BJ (cell line): ENCODE measurements around the gene GALNT2. TPM values are rescaled to one million over a fixed set of nuclear protein-coding genes. Genes with fewer than 3 reads are reported as not detected.

Source experiments
- CTCF ChIA-PET: fragments of 350-600 bp; formaldehyde crosslinking; extraction: SDS; loops from one replicate; lab custom pipeline; 2021; ENCODE audit warnings: antibody characterized with exemption, inconsistent platforms; lab: Yijun Ruan, JAX
- POLR2A ChIA-PET: fragments of 300-600 bp; sonication (Branson Sonifier 250); formaldehyde crosslinking; extraction: SDS; loops from one replicate; lab custom pipeline; 2021; ENCODE audit warnings: antibody characterized with exemption; lab: Charles Lee
- DNase-seq: peaks from one replicate; pipeline ENCODE4 v3.0.0-alpha.2; 2011; ENCODE audit warnings: low read depth
- H3K27me3 ChIP-seq: 2 replicates; pipeline ENCODE4 v1.6.0; 2011; ENCODE audit warnings: low read length; ENCODE audit not compliant: control insufficient read depth, insufficient read depth
- H3K36me3 ChIP-seq: 2 replicates; pipeline ENCODE4 v1.5.1; 2011; ENCODE audit warnings: low read length; ENCODE audit not compliant: control insufficient read depth, insufficient read depth
- H3K4me3 ChIP-seq: 2 replicates; pipeline ENCODE4 v1.5.1; 2011; ENCODE audit warnings: low read depth, mild to moderate bottlenecking, control low read depth, low read length
- CTCF ChIP-seq: IDR thresholded peaks from 2 replicates; pipeline ENCODE4 v1.5.1; 2011; ENCODE audit warnings: low read depth, mild to moderate bottlenecking, control low read depth, inconsistent platforms, low read length, moderate library complexity; ENCODE audit not compliant: insufficient read depth
- polyA plus RNA-seq: library from polyadenylated mRNA; depleted of rRNA; stranded (reverse); fragments of >200 nt; gene quantifications from 2 replicates; pipeline ENCODE4 v1.2.3, GENCODE V29; 2011

GALNT2 gene
- polyA plus RNA-seq, 1 experiment, result 90.9 TPM

GRCh38 chr1:230251644-230252191, 184.7 kb downstream of the GALNT2 start:
- no peaks in the 10 kb centered on the region for H3K27me3 ChIP-seq
- DNase-seq, result no peak
- H3K36me3 ChIP-seq, result peaks cover 28% of the 10 kb centered on the region
- no peak for TF ChIP-seq CTCF
- POLR2A ChIA-PET, result interaction anchor here (0.7 kb wide), 1 partner anchor 14 kb away, joined by 3 read pairs; no protein-coding TSS in a partner anchor
- H3K4me3 ChIP-seq, result no peak overlapping the region
- CTCF ChIA-PET, result interaction anchor here (1.0 to 1.2 kb wide), 2 partner anchors 26 to 36 kb away, joined by 3 read pairs; no protein-coding TSS in a partner anchor

GRCh38 chr1:230253150-230253549, 186.1 kb downstream of the GALNT2 start:
- Histone ChIP-seq H3K4me3 (no peak overlapping the region), H3K27me3 (no peaks in the 10 kb centered on the region), H3K36me3 (peaks cover 30% of the 10 kb centered on the region)
- no peak for TF ChIP-seq CTCF
- ChIA-PET CTCF (no interaction called here), POLR2A (no interaction called here)
- no peak for DNase-seq

- H3K27me3 ChIP-seq, result no peaks in the 10 kb centered on the region
- CTCF ChIA-PET, result no interaction called here
- TF ChIP-seq CTCF, result no peak
These were observed 187.2 kb downstream of the GALNT2 start for GRCh38 chr1:230254265-230254664.

GRCh38 chr1:230255116-230255515, 188.1 kb downstream of the GALNT2 start:
- Histone ChIP-seq H3K27me3 (no peaks in the 10 kb centered on the region), H3K4me3 (no peak overlapping the region), H3K36me3 (peaks cover 21% of the 10 kb centered on the region)
- ChIA-PET POLR2A (no interaction called here), CTCF (no interaction called here)
- TF ChIP-seq CTCF, result no peak
- DNase-seq, result no peak

More at GRCh38 chr1:230254265-230254664, 187.2 kb downstream of the GALNT2 start:
- POLR2A ChIA-PET, result no interaction called here
- H3K36me3 ChIP-seq, result peaks cover 24% of the 10 kb centered on the region
- DNase-seq, result no peak
- H3K4me3 ChIP-seq, result no peak overlapping the region

- no peak overlapping the region for H3K4me3 ChIP-seq
- ChIA-PET POLR2A (no interaction called here), CTCF (no interaction called here)
- TF ChIP-seq CTCF, result no peak
- DNase-seq, result no peak
- no peaks in the 10 kb centered on the region for H3K27me3 ChIP-seq
- peaks cover 17% of the 10 kb centered on the region for H3K36me3 ChIP-seq
These were observed 189.0 kb downstream of the GALNT2 start for GRCh38 chr1:230255991-230256390.
